ENCODE measurements around the gene CD163L1.
A peak's percentile ranks its signal among the peaks of the same experiment; 100 is the strongest.

The CD163L1 gene

DNA sequence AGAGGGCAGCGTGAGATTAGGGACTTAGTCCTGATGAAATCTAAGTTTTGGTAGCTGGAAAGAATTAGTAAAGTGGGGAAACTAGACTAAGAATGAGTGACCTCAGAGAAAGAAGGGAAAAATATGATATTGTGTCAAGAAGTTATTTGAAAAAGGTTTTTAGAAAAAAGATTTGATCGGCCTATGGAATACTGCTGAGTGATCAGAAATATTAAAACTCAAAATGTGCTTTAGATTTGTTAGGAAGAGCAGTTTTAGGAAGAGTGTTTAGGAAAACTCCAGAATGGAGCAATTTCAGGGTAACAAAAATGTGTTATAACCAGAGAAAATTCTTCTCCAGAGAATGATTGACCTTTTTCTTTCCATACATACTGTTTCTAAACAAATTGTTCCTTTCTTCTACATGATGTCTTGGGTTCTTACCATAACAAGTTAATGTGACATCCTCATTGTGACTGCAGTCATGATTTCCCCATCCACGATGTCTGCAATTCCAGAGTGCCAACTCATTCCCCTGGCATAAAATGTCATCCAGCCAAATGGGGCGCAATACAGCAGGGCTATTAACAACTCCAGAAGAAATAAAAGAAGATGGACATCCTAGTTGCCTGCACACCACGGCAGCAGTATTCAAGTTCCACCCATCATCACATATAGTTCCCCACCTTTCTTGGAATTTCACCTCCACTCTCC, 11.8 kb downstream of the CD163L1 start:
- no peak for DNase-seq (ENCODE audit: low read depth, low spot score)
- H3K4me3 ChIP-seq (ENCODE audit: low read length): no peak overlapping the region

- no peak overlapping the region for H3K4me3 ChIP-seq (ENCODE audit: low read length)
- no peak for DNase-seq (ENCODE audit: low read depth, low spot score)
These were observed 32.6 kb downstream of the CD163L1 start for GRCh38 chr12:7411343-7411742.

GRCh38 chr12:7404275-7404674, 39.7 kb downstream of the CD163L1 start:
- no peak for DNase-seq (ENCODE audit: low read depth, low spot score)
- H3K4me3 ChIP-seq (ENCODE audit: low read length): no peak overlapping the region

DNA sequence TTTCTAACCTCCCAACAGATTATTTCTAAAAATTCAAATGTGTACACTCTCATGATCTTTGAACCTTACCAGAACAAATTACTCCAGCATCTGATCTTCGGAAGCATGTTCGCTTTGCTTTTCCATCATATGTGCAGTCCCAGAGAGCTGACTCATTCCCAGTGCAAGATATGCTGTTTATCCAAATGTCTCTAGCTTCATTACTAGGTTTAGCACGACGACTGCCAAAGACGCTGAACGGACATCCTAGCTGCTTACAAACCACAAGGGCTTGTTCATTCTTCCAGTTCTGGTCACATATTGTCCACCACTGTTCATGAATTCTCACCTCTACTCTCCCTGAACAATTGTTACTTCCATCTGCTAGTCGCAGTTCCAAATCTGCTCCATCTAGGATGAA, 40.5 kb downstream of the CD163L1 start:
- no peak overlapping the region for H3K4me3 ChIP-seq (ENCODE audit: low read length)
- DNase-seq (ENCODE audit: low read depth, low spot score): no peak

DNA sequence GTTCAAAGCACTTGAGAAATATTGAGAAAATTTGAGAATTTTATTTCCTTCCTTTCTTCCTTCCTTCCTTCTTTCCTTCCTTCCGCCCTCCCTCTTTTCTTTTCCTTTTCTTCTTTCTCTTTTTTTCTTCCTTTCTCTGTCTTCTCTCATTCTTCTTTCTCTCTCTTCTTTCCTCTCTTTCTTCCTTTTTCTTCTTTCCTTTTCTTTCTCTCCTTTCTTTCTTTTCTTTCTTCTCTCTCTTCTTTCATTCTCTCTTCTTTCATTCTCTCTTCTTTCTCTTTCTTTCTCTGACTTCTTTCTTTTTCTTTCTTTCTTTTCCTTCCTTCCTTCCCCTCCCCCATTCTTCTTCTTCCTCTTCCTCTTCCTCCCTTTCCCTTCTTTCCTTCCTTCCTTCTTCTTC, 44.9 kb downstream of the CD163L1 start:
- DNase-seq (ENCODE audit: low read depth, low spot score): no peak
- no peak overlapping the region for H3K4me3 ChIP-seq (ENCODE audit: low read length)

DNA sequence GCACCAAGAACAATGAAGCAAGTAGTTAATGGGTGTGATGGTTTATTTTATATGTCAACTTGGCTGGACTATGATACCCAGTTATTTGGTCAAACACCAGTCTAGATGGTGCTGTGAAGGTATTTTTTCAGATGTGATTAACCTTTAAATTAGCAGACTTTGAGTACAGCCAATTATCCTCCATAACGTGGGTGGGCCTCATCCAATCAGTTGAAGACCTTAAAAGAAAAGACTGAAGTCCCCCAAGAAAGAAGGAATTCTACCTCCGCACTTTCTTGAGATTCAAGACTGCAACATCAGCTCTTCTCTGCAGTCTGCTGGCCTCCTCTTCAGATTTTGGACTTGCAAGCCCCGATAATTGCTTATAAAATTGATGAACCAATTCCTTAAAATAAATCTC, 47.5 kb downstream of the CD163L1 start:
- H3K4me3 ChIP-seq (ENCODE audit: low read length): no peak overlapping the region
- DNase-seq (ENCODE audit: low read depth, low spot score): no peak

DNA sequence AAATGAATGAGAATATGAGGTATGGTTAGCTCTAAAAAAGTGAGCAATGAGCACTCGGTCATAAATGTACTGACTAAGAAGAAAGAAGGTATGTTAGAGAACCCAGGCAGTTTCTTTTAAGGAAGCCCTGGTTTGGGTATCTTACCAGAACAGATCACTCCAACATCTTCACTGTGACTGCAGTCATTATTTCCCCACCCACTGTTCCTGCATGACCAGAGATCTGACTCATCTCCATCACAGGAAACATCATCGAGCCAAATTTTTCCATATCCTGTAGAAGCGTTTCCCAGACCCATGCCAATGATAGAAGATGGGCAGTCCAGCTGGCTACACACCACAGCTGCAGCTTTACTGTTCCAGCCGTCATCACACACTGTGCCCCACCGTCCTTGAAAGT, 48.0 kb downstream of the CD163L1 start:
- H3K4me3 ChIP-seq (ENCODE audit: low read length): no peak overlapping the region
- no peak for DNase-seq (ENCODE audit: low read depth, low spot score)

- DNase-seq (ENCODE audit: low read depth, low spot score): no peak
- no peak overlapping the region for H3K4me3 ChIP-seq (ENCODE audit: low read length)
These were observed 56.7 kb downstream of the CD163L1 start for GRCh38 chr12:7387289-7387688.

DNA sequence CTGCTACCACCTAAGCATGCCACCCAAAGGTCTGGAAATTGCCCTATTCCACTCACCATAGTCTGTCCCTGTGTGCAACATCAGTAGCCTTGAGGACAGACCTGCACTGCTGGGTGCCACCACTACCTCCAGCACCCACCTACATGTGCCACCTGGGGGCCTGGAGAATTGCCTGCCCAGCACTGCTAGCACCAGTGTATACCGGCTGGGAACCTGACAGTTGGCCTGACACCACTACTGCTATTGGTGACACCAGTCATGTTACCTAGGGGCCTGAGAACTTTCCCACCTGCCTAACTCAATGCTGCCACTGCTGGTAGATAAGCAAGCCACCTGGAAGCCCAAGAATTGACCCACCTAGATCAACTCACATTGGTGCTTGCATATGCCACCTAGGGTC, 60.8 kb downstream of the CD163L1 start:
- DNase-seq (ENCODE audit: low read depth, low spot score): no peak
- no peak overlapping the region for H3K4me3 ChIP-seq (ENCODE audit: low read length)

DNA sequence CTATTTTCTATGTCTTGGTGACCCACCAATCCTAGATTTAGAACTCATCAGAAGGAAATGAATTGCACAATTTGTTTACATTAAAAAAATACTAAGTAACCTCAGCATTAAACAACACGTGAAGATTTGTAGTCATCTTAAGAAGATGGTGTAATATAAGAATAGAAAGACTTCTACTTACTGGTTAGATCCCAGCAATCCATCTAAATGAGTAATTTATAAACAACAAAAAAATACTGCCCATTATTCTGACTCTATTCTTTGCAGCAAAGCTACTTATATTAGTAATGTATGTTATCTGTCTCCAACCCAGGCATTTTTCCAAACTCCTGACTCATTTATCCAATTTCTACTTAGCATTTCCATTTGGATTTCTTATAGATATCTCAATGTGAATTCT, 67.8 kb downstream of the CD163L1 start:
- no peak overlapping the region for H3K4me3 ChIP-seq (ENCODE audit: low read length)
- DNase-seq (ENCODE audit: low read depth, low spot score): no peak

DNA sequence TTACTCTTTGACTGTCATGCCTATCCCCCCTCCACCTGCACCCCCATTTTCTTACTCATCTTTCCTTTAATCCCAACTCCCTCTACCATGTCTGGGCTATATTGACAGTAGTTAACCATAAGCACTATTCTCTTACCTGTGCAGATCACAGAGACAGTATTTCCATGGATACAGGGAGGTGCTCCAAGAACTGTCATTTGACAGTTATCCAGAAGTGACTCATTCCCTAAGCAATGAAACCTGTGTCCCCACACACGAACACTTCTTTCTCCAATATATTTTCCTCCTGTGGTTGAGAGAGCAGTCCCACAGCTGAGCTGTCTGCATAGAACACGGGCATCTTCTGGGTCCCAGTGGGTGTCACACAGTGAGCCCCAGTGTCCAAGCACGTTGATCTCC, 68.8 kb downstream of the CD163L1 start:
- DNase-seq (ENCODE audit: low read depth, low spot score): no peak
- no peak overlapping the region for H3K4me3 ChIP-seq (ENCODE audit: low read length)

GRCh38 chr12:7374423-7375144, 69.4 kb downstream of the CD163L1 start:
- peak; percentile 6 for DNase-seq (ENCODE audit: low read depth, low spot score)
- no peak overlapping the region for H3K4me3 ChIP-seq (ENCODE audit: low read length)

- DNase-seq (ENCODE audit: low read depth, low spot score): no peak
- no peak overlapping the region for H3K4me3 ChIP-seq (ENCODE audit: low read length)
These were observed 70.7 kb downstream of the CD163L1 start for GRCh38 chr12:7373226-7373625.

- no peak for DNase-seq (ENCODE audit: low read depth, low spot score)
- no peak overlapping the region for H3K4me3 ChIP-seq (ENCODE audit: low read length)
These were observed 74.7 kb downstream of the CD163L1 start for GRCh38 chr12:7369274-7369729.

DNA sequence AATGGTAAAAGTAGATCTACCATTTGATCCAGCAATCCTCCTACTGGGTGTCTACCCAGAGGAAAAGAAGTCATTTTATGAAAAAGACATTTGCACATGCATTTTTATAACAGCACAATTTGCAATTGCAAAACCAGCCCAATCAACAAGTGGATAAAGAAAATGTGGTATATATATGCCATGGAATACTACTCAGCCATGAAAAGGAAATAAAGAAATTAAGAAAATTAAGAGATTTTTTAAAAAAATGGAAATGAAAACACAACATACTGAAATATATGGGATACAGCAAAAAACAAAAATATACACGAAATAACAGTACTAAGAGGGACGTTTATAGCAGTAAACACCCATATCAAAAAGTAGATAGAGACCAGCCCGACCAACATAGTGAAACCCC, 81.2 kb downstream of the CD163L1 start:
- no peak overlapping the region for H3K4me3 ChIP-seq (ENCODE audit: low read length)
- DNase-seq (ENCODE audit: low read depth, low spot score): no peak

GRCh38 chr12:7361265-7361664, 82.7 kb downstream of the CD163L1 start:
- no peak for DNase-seq (ENCODE audit: low read depth, low spot score)
- no peak overlapping the region for H3K4me3 ChIP-seq (ENCODE audit: low read length)

DNA sequence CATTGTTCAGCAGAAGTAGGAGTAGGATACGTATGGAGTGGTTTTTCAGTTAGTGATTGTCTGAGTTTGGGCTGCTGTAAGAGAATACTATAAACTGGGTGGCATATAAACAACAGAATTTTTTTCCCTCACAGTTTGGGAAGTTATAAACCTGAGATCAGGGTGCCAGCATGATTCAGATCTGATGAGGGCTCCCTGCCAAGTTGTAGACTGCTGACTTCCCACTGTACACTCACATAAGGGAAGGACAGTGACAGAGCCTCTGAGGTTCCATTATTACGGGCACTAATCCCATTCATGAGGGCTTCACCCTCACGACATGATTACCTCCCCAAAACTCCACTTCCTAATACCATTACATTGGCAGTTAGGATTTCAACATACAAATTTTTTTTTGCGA, 89.4 kb downstream of the CD163L1 start:
- no peak for DNase-seq (ENCODE audit: low read depth, low spot score)
- no peak overlapping the region for H3K4me3 ChIP-seq (ENCODE audit: low read length)

GRCh38 chr12:7352661-7353060, 91.3 kb downstream of the CD163L1 start:
- H3K4me3 ChIP-seq (ENCODE audit: low read length): no peak overlapping the region
- no peak for DNase-seq (ENCODE audit: low read depth, low spot score)

- DNase-seq (ENCODE audit: low read depth, low spot score): peak; percentile 44
These were observed 92.8 kb downstream of the CD163L1 start for GRCh38 chr12:7351177-7351576.

DNA sequence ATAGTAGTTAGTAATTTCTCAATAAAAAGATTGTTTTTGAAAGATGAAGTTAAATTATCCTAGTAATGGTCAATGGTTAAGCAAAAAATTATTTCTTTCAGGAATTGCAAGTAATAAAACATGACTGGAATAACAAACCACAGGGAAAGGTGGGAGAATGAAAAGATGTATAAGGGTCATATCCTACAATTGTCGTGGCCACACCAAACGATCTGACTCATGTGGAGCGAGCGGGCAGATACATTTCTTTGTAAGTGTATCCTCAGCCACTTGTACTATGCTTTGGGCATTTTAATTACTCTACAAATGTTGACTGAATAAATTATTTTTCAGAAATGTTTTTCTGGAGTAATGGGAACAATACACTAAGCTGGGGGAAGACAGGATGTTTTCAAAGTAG, 94.5 kb downstream of the CD163L1 start:
- no peak overlapping the region for H3K4me3 ChIP-seq (ENCODE audit: low read length)
- no peak for DNase-seq (ENCODE audit: low read depth, low spot score)

More at GRCh38 chr12:7351177-7351576, 92.8 kb downstream of the CD163L1 start:
- H3K4me3 ChIP-seq (ENCODE audit: low read length): no peak overlapping the region

Data from Jurkat, Clone E6-1 (cell line).